ENCODE measurements around the gene INKA2. TPM values are rescaled to one million over a fixed set of nuclear protein-coding genes. Genes with fewer than 3 reads are reported as not detected.

The INKA2 gene
- total and polyA plus RNA-seq, 10 of the 15 experiments (the other 5 are each of a cell fraction or from before 2014, with no cell fraction given), result 0.38 to 5.1 (median 1.3) TPM; not detected in 1

- WGBS (ENCODE audit: insufficient coverage, insufficient replicate concordance, low lambda C conversion rate, missing lambda C conversion rate), result 98% methylated on average over 4 of the region's 4 CpGs
- DNase-seq (ENCODE audit: low read depth, low spot score), result no peak
- H3K27ac ChIP-seq (ENCODE audit: control insufficient read depth, insufficient read depth), result no peak overlapping the region
- RAD21 ChIA-PET (ENCODE audit: unreplicated experiment), result no interaction called here
- BruUV-seq (replicated peaks), result no TSS peak
- SMC1A ChIA-PET (ENCODE audit: uncharacterized antibody, unreplicated experiment), result interaction anchor here (0.7 to 1.0 kb wide), 2 partner anchors 20 to 208 kb away, joined by 4 read pairs; partner anchors contain the start of gene INKA2
- H4K20me1 ChIP-seq (ENCODE audit: control insufficient read depth, insufficient read depth), result no peaks in the 10 kb centered on the region
- no peaks in the 10 kb centered on the region for H3K4me1 ChIP-seq (ENCODE audit: control insufficient read depth, insufficient read depth, low read length)
- TF ChIP-seq NFYB (IDR thresholded peaks at IDR 0.05; ENCODE audit: insufficient read depth, low read depth, low read length) (no peak), POLR2A (IDR thresholded peaks at IDR 0.05; ENCODE audit: low read depth, low read length) (peak; percentile 45; the same call in 1 of the 2 replicates), NFXL1 (IDR thresholded peaks at IDR 0.05; ENCODE audit: borderline replicate concordance) (no peak), TCF12 (IDR thresholded peaks at IDR 0.05; ENCODE audit: low read depth, low read length) (no peak), TBL1XR1 (IDR thresholded peaks at IDR 0.05; ENCODE audit: low read depth, low read length) (no peak), POLR2AphosphoS5 (IDR thresholded peaks at IDR 0.05; ENCODE audit: low read length) (0 out of 2 replicates have a peak, but pooled peaks have one; percentile 22), RELB (IDR thresholded peaks at IDR 0.05; ENCODE audit: low read depth) (no peak), SMARCA5 (IDR thresholded peaks at IDR 0.05) (no peak), SPI1 (IDR thresholded peaks at IDR 0.05; ENCODE audit: borderline replicate concordance, insufficient read depth, low read depth, low read length) (no peak), POLR2AphosphoS2 (IDR thresholded peaks at IDR 0.05; ENCODE audit: low read depth, low read length) (peak; percentile 27; the same call in 1 of the 2 replicates), IKZF2 (IDR thresholded peaks at IDR 0.05) (no peak), SMAD5 (IDR thresholded peaks at IDR 0.05; ENCODE audit: low read depth) (no peak), LARP7 (IDR thresholded peaks at IDR 0.05) (no peak), ZNF384 (IDR thresholded peaks at IDR 0.05; ENCODE audit: borderline replicate concordance, low read depth, low read length) (no peak), NKRF (conservative IDR thresholded peaks at IDR 0.05) (no peak), MXI1 (IDR thresholded peaks at IDR 0.05; ENCODE audit: low read depth, low read length) (no peak)
- in situ Hi-C loops (cut with MboI), result no loop called here
- peaks cover 3 to 8% of the 10 kb centered on the region in 2 experiments for H3K36me3 ChIP-seq (ENCODE audit: control insufficient read depth in 2 of 2, insufficient read depth in 2 of 2, low read length in 1 of 2)
- intact Hi-C loops (cut with micrococcal nuclease; ENCODE audit: unreplicated experiment), result no loop called here
- H3K27me3 ChIP-seq (replicated peaks in 1 of 2; ENCODE audit: control insufficient read depth in 2 of 2, insufficient read depth in 2 of 2, low read length in 1 of 2), result no peaks in the 10 kb centered on the region
- ATAC-seq, result no peak
- no peak for FAIRE-seq
- H3K4me2 ChIP-seq (ENCODE audit: control insufficient read depth, insufficient read depth), result no peak overlapping the region
- POLR2A ChIA-PET, result no interaction called here
- CTCF ChIA-PET, result no interaction called here
- no peak overlapping the region for H2AFZ ChIP-seq (ENCODE audit: control insufficient read depth, low read depth, low read length)
- no peaks in the 10 kb centered on the region for H3K9me3 ChIP-seq (replicated peaks; ENCODE audit: control insufficient read depth, insufficient read depth, low read length)
- H3K4me3 ChIP-seq, result no peak overlapping the region
- H3K9ac ChIP-seq (ENCODE audit: control insufficient read depth, insufficient read depth, low read length), result no peak overlapping the region
- H3K79me2 ChIP-seq (ENCODE audit: control insufficient read depth, insufficient read depth, low read length), result no peaks in the 10 kb centered on the region
These were observed 19.5 kb downstream of the INKA2 start for GRCh38 chr1:111719674-111720132.
